ENCODE measurements around the gene DARS1. TPM values are rescaled to one million over a fixed set of nuclear protein-coding genes. Genes with fewer than 3 reads are reported as not detected.

DARS1 gene
- total and polyA plus RNA-seq, 2 of the 13 experiments (the other 11 are each of a cell fraction or from before 2014, with no cell fraction given) = 149 to 230 TPM

- CTCF ChIA-PET (ENCODE audit: low intra/inter-chr PET ratio, low total read pairs) = no interaction called here
- ATAC-seq (no peak), FAIRE-seq (no peak), DNase-seq (ENCODE audit: low spot score) (no peak)
- 0 out of 2 replicates have a peak, but pooled peaks cover 6% of the 10 kb centered on the region for H4K20me1 ChIP-seq (ENCODE audit: insufficient read depth, low read length)
- no peak overlapping the region for H3K4me2 ChIP-seq (ENCODE audit: low read depth, low read length)
- H3K9ac ChIP-seq (ENCODE audit: insufficient read depth, low read depth, low read length) = no peak overlapping the region
- H3K4me1 ChIP-seq (ENCODE audit: insufficient read depth, low read length) = peaks cover 52% of the 10 kb centered on the region
- no peak for TF ChIP-seq ZBTB43 (CRISPR knock-in tag; conservative IDR thresholded peaks at IDR 0.05)
- TF ChIP-seq POLR2G (IDR thresholded peaks at IDR 0.05; ENCODE audit: low read depth, low read length) = 0 out of 2 replicates have a peak, but pooled peaks have one; percentile 3
- no peak for TF ChIP-seq TFDP2 (CRISPR knock-in tag; IDR thresholded peaks at IDR 0.05)
- TF ChIP-seq PBX2 (CRISPR knock-in tag; IDR thresholded peaks at IDR 0.05) = no peak
- TF ChIP-seq MTA3 (CRISPR knock-in tag; IDR thresholded peaks at IDR 0.05) = no peak
- no peak for TF ChIP-seq ZNF550 (CRISPR knock-in tag; IDR thresholded peaks at IDR 0.05; ENCODE audit: borderline replicate concordance)
- H3K79me2 ChIP-seq (ENCODE audit: insufficient read depth, low read length) = peaks cover 62% of the 10 kb centered on the region
- WGBS (ENCODE audit: low lambda C conversion rate) = 93% methylated on average over 5 of the region's 5 CpGs
- intact Hi-C loops (cut with micrococcal nuclease; ENCODE audit: unreplicated experiment) = loop anchor here (10.0 kb wide), 1 partner anchor 1046 kb away; no protein-coding TSS in a partner anchor
- no peak overlapping the region for H3K4me3 ChIP-seq (replicated peaks in 1 of 3; ENCODE audit: insufficient read depth in 1 of 3, low read depth in 2 of 3, low read length in 3 of 3)
- in situ Hi-C loops (cut with HindIII; ENCODE audit: extremely low pct_ligation_motif_present, low pct_unique_long_range_greater_than_20kb) = no loop called here
- H3K36me3 ChIP-seq (replicated peaks in 1 of 2; ENCODE audit: control insufficient read depth in 1 of 2, insufficient read depth in 2 of 2, low read length in 2 of 2) = peaks cover 22 to 54% of the 10 kb centered on the region in 2 experiments
- no peaks in the 10 kb centered on the region for H3K27me3 ChIP-seq (ENCODE audit: control insufficient read depth in 1 of 2, insufficient read depth in 2 of 2, low read length in 2 of 2)
- POLR2A ChIA-PET = no interaction called here
- no peak overlapping the region for H3K27ac ChIP-seq (ENCODE audit: extremely low read length, insufficient read depth, low read length)
- BruUV-seq (replicated peaks) = no TSS peak
- no peaks in the 10 kb centered on the region for H3K9me3 ChIP-seq (ENCODE audit: low read length)
- no peak overlapping the region for H2AFZ ChIP-seq (ENCODE audit: low read length)
Observed at GRCh38 chr2:135980434-135981079, 4.9 kb downstream of the DARS1 start.
